DOHH2 (cell line): ENCODE results near the gene DEFB121.
"Not testable (repeated sequence)": the region's sequence is repeated elsewhere in the genome, so short reads cannot be mapped to it uniquely, and the experiment has no call there.

Experiments
- H3F3A ChIP-seq: fragments of 200-600 bp; sonication (generic), shearing (Covaris generic); 2 replicates; pipeline ENCODE4 v1.6.0; 2016; ENCODE audit warnings: antibody characterized with exemption, mild to moderate bottlenecking; ENCODE audit not compliant: control insufficient read depth, insufficient read depth
- H3K27ac ChIP-seq: fragments of 200-600 bp; sonication (generic); 2 replicates; pipeline ENCODE4 v1.5.1; 2014; ENCODE audit warnings: low read depth, mild to moderate bottlenecking, low read length, moderate library complexity
- H3K27me3 ChIP-seq: fragments of 200-600 bp; sonication (generic); 2 replicates; pipeline ENCODE4 v1.6.1; 2014; ENCODE audit warnings: mild to moderate bottlenecking, low read length, mixed read lengths; ENCODE audit not compliant: control insufficient read depth
- H3K36me3 ChIP-seq: fragments of 200-600 bp; sonication (generic); 2 replicates; pipeline ENCODE4 v1.6.1; 2014; ENCODE audit warnings: mild to moderate bottlenecking, low read length, moderate library complexity, mixed read lengths; ENCODE audit not compliant: control insufficient read depth
- H3K4me1 ChIP-seq: fragments of 200-600 bp; sonication (generic); 2 replicates; pipeline ENCODE4 v1.6.1; 2014; ENCODE audit warnings: mild to moderate bottlenecking, low read length, mixed read lengths; ENCODE audit not compliant: control insufficient read depth
- H3K4me2 ChIP-seq: fragments of 200-600 bp; sonication (generic); 2 replicates; pipeline ENCODE4 v1.6.0; 2014; ENCODE audit warnings: mild to moderate bottlenecking, low read length, moderate library complexity
- H3K4me3 ChIP-seq: fragments of 200-600 bp; sonication (generic); 2 replicates; pipeline ENCODE4 v1.5.1; 2014; ENCODE audit warnings: mild to moderate bottlenecking, low read length, mixed read lengths
- H3K79me2 ChIP-seq: fragments of 200-600 bp; sonication (generic); 2 replicates; pipeline ENCODE4 v1.6.1; 2014; ENCODE audit warnings: mild to moderate bottlenecking, low read length, mixed read lengths; ENCODE audit not compliant: control insufficient read depth
- H3K9me2 ChIP-seq: fragments of 200-600 bp; sonication (generic); replicated peaks from 2 replicates; pipeline ENCODE4 v1.6.1; 2014; ENCODE audit warnings: mild to moderate bottlenecking, low read length, mixed read lengths; ENCODE audit not compliant: control insufficient read depth
- H3K9me3 ChIP-seq: fragments of 200-600 bp; sonication (generic); 2 replicates; pipeline ENCODE4 v1.6.1; 2014; ENCODE audit warnings: antibody characterized with exemption, low read length, mixed read lengths; ENCODE audit not compliant: control insufficient read depth, insufficient read depth
- H4K20me1 ChIP-seq: fragments of 200-600 bp; sonication (generic); 2 replicates; pipeline ENCODE4 v1.6.0; 2014; ENCODE audit warnings: low read depth, mild to moderate bottlenecking, antibody characterized with exemption, low read length, moderate library complexity; ENCODE audit not compliant: control insufficient read depth, insufficient read depth
- CTCF ChIP-seq: fragments of 200-600 bp; sonication (generic); IDR thresholded peaks from one replicate; pipeline ENCODE4 v1.5.1; 2014; ENCODE audit warnings: antibody characterized with exemption, mild to moderate bottlenecking, low read depth, low read length; ENCODE audit not compliant: poor library complexity, severe bottlenecking
- EZH2phosphoT487 ChIP-seq: fragments of 200-600 bp; sonication (generic); IDR thresholded peaks from 2 replicates; pipeline ENCODE4 v1.6.1; 2017; ENCODE audit warnings: borderline replicate concordance, mild to moderate bottlenecking, antibody characterized with exemption, low read length, moderate library complexity, mixed read lengths

The DEFB121 gene

GRCh38 chr20:31430568-31431115, 24.6 kb upstream of the DEFB121 start:
- no peaks in the 10 kb centered on the region for H3K36me3 ChIP-seq
- H3K9me2 ChIP-seq, result no peaks in the 10 kb centered on the region
- H3F3A ChIP-seq, result no peaks in the 10 kb centered on the region
- H3K79me2 ChIP-seq, result no peaks in the 10 kb centered on the region
- no peak overlapping the region for H3K4me3 ChIP-seq
- no peaks in the 10 kb centered on the region for H3K9me3 ChIP-seq
- H3K27me3 ChIP-seq, result no peaks in the 10 kb centered on the region
- no peak overlapping the region for H3K27ac ChIP-seq
- TF ChIP-seq CTCF, result no peak
- TF ChIP-seq EZH2phosphoT487, result no peak
- no peak overlapping the region for H3K4me2 ChIP-seq
- no peaks in the 10 kb centered on the region for H3K4me1 ChIP-seq
- no peaks in the 10 kb centered on the region for H4K20me1 ChIP-seq

GRCh38 chr20:31427576-31427975, 21.6 kb upstream of the DEFB121 start:
- H3K4me2 ChIP-seq, H3K27ac ChIP-seq, H3K9me3 ChIP-seq, H3F3A ChIP-seq, H3K4me3 ChIP-seq, H3K4me1 ChIP-seq, H3K79me2 ChIP-seq, H3K27me3 ChIP-seq, H4K20me1 ChIP-seq, H3K9me2 ChIP-seq, H3K36me3 ChIP-seq: not testable (repeated sequence)

DNA sequence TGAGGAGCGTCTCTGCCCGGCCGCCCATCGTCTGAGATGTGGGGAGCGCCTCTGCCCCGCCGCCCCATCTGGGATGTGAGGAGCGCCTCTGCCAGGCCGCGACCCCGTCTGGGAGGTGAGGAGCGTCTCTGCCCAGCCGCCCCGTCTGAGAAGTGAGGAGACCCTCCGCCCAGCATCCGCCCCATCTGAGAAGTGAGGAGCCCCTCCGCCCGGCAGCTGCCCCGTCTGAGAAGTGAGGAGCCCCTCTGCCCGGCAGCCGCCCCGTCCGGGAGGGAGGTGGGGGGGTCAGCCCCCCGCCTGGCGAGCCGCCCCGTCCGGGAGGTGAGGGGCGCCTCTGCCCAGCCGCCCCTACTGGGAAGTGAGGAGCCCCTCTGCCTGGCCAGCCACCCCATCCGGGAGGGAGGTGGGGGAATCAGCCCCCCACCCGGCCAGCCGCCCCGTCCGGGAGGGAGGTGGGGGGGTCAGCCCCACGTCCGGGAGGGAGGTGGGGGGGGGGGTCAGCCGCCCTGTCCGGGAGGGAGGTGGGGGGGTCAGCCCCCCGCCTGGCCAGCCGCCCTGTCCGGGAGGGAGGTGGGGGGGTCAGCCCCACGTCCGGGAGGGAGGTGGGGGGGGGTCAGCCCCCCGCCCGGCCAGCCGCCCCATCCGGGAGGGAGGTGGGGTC, 21.0 kb upstream of the DEFB121 start:
- not testable (repeated sequence) for H3K9me3 ChIP-seq, H3K4me1 ChIP-seq, H4K20me1 ChIP-seq, H3K36me3 ChIP-seq, H3K9me2 ChIP-seq, H3K4me2 ChIP-seq, H3K79me2 ChIP-seq, H3K27me3 ChIP-seq, H3K27ac ChIP-seq, H3F3A ChIP-seq, H3K4me3 ChIP-seq

GRCh38 chr20:31425797-31426196, 19.8 kb upstream of the DEFB121 start:
- Histone ChIP-seq H3K27ac (no peak overlapping the region), H3K36me3 (no peaks in the 10 kb centered on the region), H3F3A (no peaks in the 10 kb centered on the region), H3K9me2 (no peaks in the 10 kb centered on the region), H3K79me2 (no peaks in the 10 kb centered on the region), H3K9me3 (no peaks in the 10 kb centered on the region), H3K4me1 (no peaks in the 10 kb centered on the region), H3K27me3 (no peaks in the 10 kb centered on the region; the same call in 1 of the 2 replicates), H3K4me2 (no peak overlapping the region), H4K20me1 (no peaks in the 10 kb centered on the region), H3K4me3 (no peak overlapping the region)
- TF ChIP-seq EZH2phosphoT487 (no peak), CTCF (no peak)
